Measurements from ENCODE around the gene B3GALT6.

- no peak for TF ChIP-seq CTCF (conservative IDR thresholded peaks at IDR 0.05 in 1 of 2, IDR thresholded peaks at IDR 0.05 in 1 of 2; ENCODE audit: low read depth in 1 of 2, low read length in 2 of 2)
- no peak for TF ChIP-seq EZH2 (IDR thresholded peaks at IDR 0.05; ENCODE audit: low read length, missing control alignments)
Measured at GRCh38 chr1:1215881-1216605, 16.0 kb upstream of the B3GALT6 start.

All from fibroblast of lung (primary cell).